Trophoblast cell (in vitro differentiated cells and primary cell): ENCODE measurements around the gene CHTF18.

Experiments used
- DNase-seq, 2 donors: peaks; one replicate each; pipeline ENCODE4 v3.0.0-alpha.2; 2016
- H2AFZ ChIP-seq: 2 replicates; pipeline ENCODE4 v1.6.1; 2013; ENCODE audit warnings: low read length, moderate library complexity, mild to moderate bottlenecking; ENCODE audit not compliant: insufficient read depth, poor library complexity
- H2AK5ac ChIP-seq: 2 replicates; pipeline ENCODE4 v1.6.1; 2013; ENCODE audit warnings: mild to moderate bottlenecking, low read length
- H2BK120ac ChIP-seq: 2 replicates; pipeline ENCODE4 v1.6.1; 2013; ENCODE audit warnings: low read length, mild to moderate bottlenecking, moderate library complexity; ENCODE audit not compliant: insufficient read depth, poor library complexity
- H2BK12ac ChIP-seq: 2 replicates; pipeline ENCODE4 v1.6.1; 2013; ENCODE audit warnings: mild to moderate bottlenecking, low read length, moderate library complexity
- H2BK5ac ChIP-seq: 2 replicates; pipeline ENCODE4 v1.6.1; 2013; ENCODE audit warnings: low read length, low read depth, moderate library complexity, mild to moderate bottlenecking; ENCODE audit not compliant: poor library complexity
- H3K14ac ChIP-seq: 2 replicates; pipeline ENCODE4 v1.6.1; 2013; ENCODE audit warnings: mild to moderate bottlenecking, low read length
- H3K18ac ChIP-seq: 2 replicates; pipeline ENCODE4 v1.6.1; 2013; ENCODE audit warnings: mild to moderate bottlenecking, low read length
- H3K23ac ChIP-seq: 2 replicates; pipeline ENCODE4 v1.6.1; 2013; ENCODE audit warnings: low read length
- H3K27ac ChIP-seq: 2 replicates; pipeline ENCODE4 v1.5.1; 2013; ENCODE audit warnings: low read depth, mild to moderate bottlenecking, inconsistent platforms, low read length, moderate library complexity
- H3K27me3 ChIP-seq: 2 replicates; pipeline ENCODE4 v1.6.1; 2013; ENCODE audit warnings: inconsistent platforms, mild to moderate bottlenecking, low read length, moderate library complexity; ENCODE audit not compliant: insufficient read depth
- H3K36me3 ChIP-seq, 2 experiments: 1 replicate in 1 of 2; 2 replicates in 1 of 2; pipeline ENCODE4 v1.6.1; 2013; ENCODE audit warnings: low read length in 2 of 2, mild to moderate bottlenecking in 2 of 2, moderate library complexity in 1 of 2; ENCODE audit not compliant: insufficient read depth in 2 of 2, control insufficient read depth in 1 of 2
- H3K4ac ChIP-seq: 2 replicates; pipeline ENCODE4 v1.6.1; 2013; ENCODE audit warnings: low read depth, mild to moderate bottlenecking, low read length, moderate library complexity
- H3K4me1 ChIP-seq, 2 experiments: 1 replicate in 1 of 2; 2 replicates in 1 of 2; pipeline ENCODE4 v1.6.1; 2013; ENCODE audit warnings: low read length in 2 of 2, mild to moderate bottlenecking in 2 of 2, moderate library complexity in 1 of 2; ENCODE audit not compliant: insufficient read depth in 2 of 2, control insufficient read depth in 1 of 2
- H3K4me2 ChIP-seq: 2 replicates; pipeline ENCODE4 v1.6.1; 2013; ENCODE audit warnings: inconsistent platforms, mild to moderate bottlenecking, low read length, moderate library complexity
- H3K4me3 ChIP-seq: 2 replicates; pipeline ENCODE4 v1.5.1; 2013; ENCODE audit warnings: mild to moderate bottlenecking, low read depth, low read length, inconsistent platforms
- H3K79me1 ChIP-seq: one replicate; pipeline ENCODE4 v1.6.1; 2013; ENCODE audit warnings: low read length
- H3K79me2 ChIP-seq: 2 replicates; pipeline ENCODE4 v1.6.1; 2013; ENCODE audit warnings: low read length, mild to moderate bottlenecking; ENCODE audit not compliant: control insufficient read depth, insufficient read depth, poor library complexity
- H3K9ac ChIP-seq: 2 replicates; pipeline ENCODE4 v1.6.1; 2013; ENCODE audit warnings: mild to moderate bottlenecking, low read length
- H3K9me3 ChIP-seq: 2 replicates; pipeline ENCODE4 v1.6.1; 2013; ENCODE audit warnings: low read depth, mild to moderate bottlenecking, control low read depth, inconsistent platforms, low read length; ENCODE audit not compliant: insufficient read depth
- H4K12ac ChIP-seq: 2 replicates; pipeline ENCODE4 v1.6.1; 2013; ENCODE audit warnings: low read depth, mild to moderate bottlenecking, low read length, moderate library complexity
- H4K8ac ChIP-seq: 2 replicates; pipeline ENCODE4 v1.6.1; 2013; ENCODE audit warnings: low read depth, mild to moderate bottlenecking, low read length, moderate library complexity
- H4K91ac ChIP-seq: one replicate; pipeline ENCODE4 v1.6.1; 2013; ENCODE audit warnings: low read depth, mild to moderate bottlenecking, low read length, moderate library complexity
- WGBS: extraction: QIAGEN DNeasy Blood & Tissue Kit; methylation state at CpG from one replicate; pipeline ENCODE4 v1.1.7; 2013; ENCODE audit warnings: missing lambda C conversion rate; ENCODE audit not compliant: insufficient read length, insufficient coverage; ENCODE audit errors: extremely low coverage; 5-methylcytosine and 5-hydroxymethylcytosine counted together

CHTF18 gene

GRCh38 chr16:746637-747036, 41.8 kb upstream of the CHTF18 start:
- no peak for DNase-seq
- no peak overlapping the region for H3K4ac ChIP-seq
- no peak overlapping the region for H3K14ac ChIP-seq
- H3K79me2 ChIP-seq = no peaks in the 10 kb centered on the region
- no peak overlapping the region for H3K4me2 ChIP-seq
- no peaks in the 10 kb centered on the region for H3K9me3 ChIP-seq
- no peak overlapping the region for H2AK5ac ChIP-seq
- H3K4me3 ChIP-seq = no peak overlapping the region
- H3K9ac ChIP-seq = no peak overlapping the region
- no peaks in the 10 kb centered on the region for H3K36me3 ChIP-seq
- no peak overlapping the region for H3K23ac ChIP-seq
- H3K27me3 ChIP-seq = no peaks in the 10 kb centered on the region
- no peak overlapping the region for H3K18ac ChIP-seq
- H3K27ac ChIP-seq = no peak overlapping the region
- H2AFZ ChIP-seq = no peak overlapping the region
- no peak overlapping the region for H2BK120ac ChIP-seq
- H4K91ac ChIP-seq = no peak overlapping the region
- H2BK5ac ChIP-seq = no peak overlapping the region
- H3K4me1 ChIP-seq = no peaks in the 10 kb centered on the region
- WGBS = no CpG with 5 or more reads among the region's 13 CpGs
- H3K79me1 ChIP-seq = no peaks in the 10 kb centered on the region
- H4K12ac ChIP-seq = no peak overlapping the region
- H2BK12ac ChIP-seq = no peak overlapping the region
- H4K8ac ChIP-seq = no peak overlapping the region

GRCh38 chr16:747978-748746, 40.3 kb upstream of the CHTF18 start:
- Histone ChIP-seq H3K23ac (no peak overlapping the region), H2AFZ (no peak overlapping the region), H4K8ac (no peak overlapping the region), H3K4me2 (no peak overlapping the region), H3K4ac (no peak overlapping the region), H3K18ac (no peak overlapping the region), H3K27me3 (no peaks in the 10 kb centered on the region), H4K12ac (no peak overlapping the region), H3K9ac (no peak overlapping the region), H3K79me2 (no peaks in the 10 kb centered on the region), H3K27ac (no peak overlapping the region), H3K14ac (no peak overlapping the region), H2AK5ac (no peak overlapping the region), H2BK12ac (no peak overlapping the region), H3K36me3 (no peaks in the 10 kb centered on the region), H2BK120ac (no peak overlapping the region), H3K4me1 (no peaks in the 10 kb centered on the region), H3K9me3 (no peaks in the 10 kb centered on the region), H3K79me1 (no peaks in the 10 kb centered on the region), H4K91ac (no peak overlapping the region), H3K4me3 (no peak overlapping the region), H2BK5ac (no peak overlapping the region)
- WGBS = no CpG with 5 or more reads among the region's 39 CpGs
- peak; percentile 55 to 68 for DNase-seq

- Histone ChIP-seq H3K9me3 (no peaks in the 10 kb centered on the region), H3K27me3 (no peaks in the 10 kb centered on the region), H3K36me3 (no peaks in the 10 kb centered on the region), H2BK120ac (no peak overlapping the region), H3K4ac (no peak overlapping the region), H2AK5ac (no peak overlapping the region), H3K4me1 (no peaks in the 10 kb centered on the region), H2BK12ac (no peak overlapping the region), H4K91ac (no peak overlapping the region), H3K4me2 (no peak overlapping the region), H4K12ac (no peak overlapping the region), H3K18ac (no peak overlapping the region), H2BK5ac (no peak overlapping the region), H3K14ac (no peak overlapping the region), H3K9ac (no peak overlapping the region), H2AFZ (no peak overlapping the region), H3K27ac (no peak overlapping the region), H4K8ac (no peak overlapping the region), H3K79me2 (no peaks in the 10 kb centered on the region), H3K79me1 (no peaks in the 10 kb centered on the region), H3K4me3 (no peak overlapping the region), H3K23ac (no peak overlapping the region)
- no CpG with 5 or more reads among the region's 6 CpGs for WGBS
- DNase-seq = peak; percentile 76 to 96
These were observed 39.4 kb upstream of the CHTF18 start for GRCh38 chr16:749010-749409.

- Histone ChIP-seq H2BK12ac (no peak overlapping the region), H3K79me1 (no peaks in the 10 kb centered on the region), H3K79me2 (no peaks in the 10 kb centered on the region), H3K27ac (no peak overlapping the region), H3K4me1 (no peaks in the 10 kb centered on the region), H3K36me3 (no peaks in the 10 kb centered on the region), H3K4me3 (no peak overlapping the region), H2BK120ac (no peak overlapping the region), H3K14ac (no peak overlapping the region), H4K8ac (no peak overlapping the region), H3K9ac (no peak overlapping the region), H2AFZ (no peak overlapping the region), H3K23ac (no peak overlapping the region), H3K27me3 (no peaks in the 10 kb centered on the region), H3K4me2 (no peak overlapping the region), H2AK5ac (no peak overlapping the region), H3K18ac (no peak overlapping the region), H3K4ac (no peak overlapping the region), H3K9me3 (peaks cover under 1% of the 10 kb centered on the region), H2BK5ac (no peak overlapping the region), H4K12ac (no peak overlapping the region), H4K91ac (no peak overlapping the region)
- no CpG with 5 or more reads among the region's 9 CpGs for WGBS
- DNase-seq = no peak
These were observed 37.9 kb upstream of the CHTF18 start for GRCh38 chr16:750485-750884.
